ENCODE data around the gene CPS1.

GRCh38 chr2:210642333-210642732, 85.9 kb downstream of the CPS1 start:
- TF ChIP-seq CTCF (tag by site-specific recombination; IDR thresholded peaks at IDR 0.05) (no peak), ZNF76 (tag by site-specific recombination; IDR thresholded peaks at IDR 0.05; ENCODE audit: borderline replicate concordance, low read depth) (no peak), RBAK (tag by site-specific recombination; IDR thresholded peaks at IDR 0.05) (no peak), ZNF274 (IDR thresholded peaks at IDR 0.05; ENCODE audit: low read length) (no peak), ZNF274 (tag by site-specific recombination; IDR thresholded peaks at IDR 0.05; ENCODE audit: borderline replicate concordance) (no peak), ZNF18 (tag by site-specific recombination; IDR thresholded peaks at IDR 0.05) (no peak), BCL6B (tag by site-specific recombination; IDR thresholded peaks at IDR 0.05) (no peak)
